ENCODE measurements around the gene EXOC6. TPM values are rescaled to one million over a fixed set of nuclear protein-coding genes. Genes with fewer than 3 reads are reported as not detected.

The EXOC6 gene
- total RNA-seq, 2 donors from 2014 or later: 12.6 to 15.2 TPM

- intact Hi-C loops (cut with DNase I): no loop called here
- DNase-seq: no peak
- peaks cover 13% of the 10 kb centered on the region for H3K4me1 ChIP-seq
These were observed 217.6 kb downstream of the EXOC6 start for GRCh38 chr10:93065675-93066543.

GRCh38 chr10:93066544-93066913 lies 218.2 kb downstream of the EXOC6 start:
- Histone ChIP-seq H3K9me3 (no peaks in the 10 kb centered on the region), H3K4me1 (peaks cover 13% of the 10 kb centered on the region), H3K27ac (no peak overlapping the region), H3K27me3 (peaks cover 85% of the 10 kb centered on the region), H3K36me3 (no peaks in the 10 kb centered on the region), H3K9ac (ENCODE audit: low read depth in 2 of 2, low read length in 2 of 2) (no peak overlapping the region), H3K4me3 (no peak overlapping the region)
- TF ChIP-seq, protein P1, sequence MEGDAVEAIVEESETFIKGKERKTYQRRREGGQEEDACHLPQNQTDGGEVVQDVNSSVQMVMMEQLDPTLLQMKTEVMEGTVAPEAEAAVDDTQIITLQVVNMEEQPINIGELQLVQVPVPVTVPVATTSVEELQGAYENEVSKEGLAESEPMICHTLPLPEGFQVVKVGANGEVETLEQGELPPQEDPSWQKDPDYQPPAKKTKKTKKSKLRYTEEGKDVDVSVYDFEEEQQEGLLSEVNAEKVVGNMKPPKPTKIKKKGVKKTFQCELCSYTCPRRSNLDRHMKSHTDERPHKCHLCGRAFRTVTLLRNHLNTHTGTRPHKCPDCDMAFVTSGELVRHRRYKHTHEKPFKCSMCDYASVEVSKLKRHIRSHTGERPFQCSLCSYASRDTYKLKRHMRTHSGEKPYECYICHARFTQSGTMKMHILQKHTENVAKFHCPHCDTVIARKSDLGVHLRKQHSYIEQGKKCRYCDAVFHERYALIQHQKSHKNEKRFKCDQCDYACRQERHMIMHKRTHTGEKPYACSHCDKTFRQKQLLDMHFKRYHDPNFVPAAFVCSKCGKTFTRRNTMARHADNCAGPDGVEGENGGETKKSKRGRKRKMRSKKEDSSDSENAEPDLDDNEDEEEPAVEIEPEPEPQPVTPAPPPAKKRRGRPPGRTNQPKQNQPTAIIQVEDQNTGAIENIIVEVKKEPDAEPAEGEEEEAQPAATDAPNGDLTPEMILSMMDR (IDR thresholded peaks at IDR 0.05): no peak
- DNase-seq: no peak
- intact Hi-C loops (cut with DNase I): no loop called here

More at GRCh38 chr10:93065675-93066543, 217.6 kb downstream of the EXOC6 start:
- Histone ChIP-seq H3K9ac (ENCODE audit: low read depth in 2 of 2, low read length in 2 of 2) (no peak overlapping the region), H3K27me3 (peaks cover 86% of the 10 kb centered on the region), H3K4me3 (no peak overlapping the region), H3K36me3 (no peaks in the 10 kb centered on the region), H3K9me3 (no peaks in the 10 kb centered on the region), H3K27ac (no peak overlapping the region)
- TF ChIP-seq, protein P1 (IDR thresholded peaks at IDR 0.05): no peak

GRCh38 chr10:93067443-93068365 lies 219.4 kb downstream of the EXOC6 start:
- Histone ChIP-seq H3K36me3 (no peaks in the 10 kb centered on the region), H3K4me3 (no peak overlapping the region), H3K4me1 (peaks cover 9% of the 10 kb centered on the region), H3K27me3 (peaks cover 88% of the 10 kb centered on the region), H3K9me3 (no peaks in the 10 kb centered on the region), H3K27ac (no peak overlapping the region), H3K9ac (ENCODE audit: low read depth in 2 of 2, low read length in 2 of 2) (no peak overlapping the region)
- TF ChIP-seq, protein P1 (IDR thresholded peaks at IDR 0.05): no peak
- no peak for DNase-seq
- intact Hi-C loops (cut with DNase I): no loop called here

GRCh38 chr10:93068411-93069244 lies 220.3 kb downstream of the EXOC6 start:
- intact Hi-C loops (cut with DNase I): no loop called here
- peaks cover 9% of the 10 kb centered on the region for H3K4me1 ChIP-seq

More at GRCh38 chr10:93068411-93069244, 220.3 kb downstream of the EXOC6 start:
- Histone ChIP-seq H3K9me3 (no peaks in the 10 kb centered on the region), H3K9ac (ENCODE audit: low read depth in 2 of 2, low read length in 2 of 2) (no peak overlapping the region), H3K4me3 (no peak overlapping the region), H3K27ac (no peak overlapping the region), H3K27me3 (peaks cover 88% of the 10 kb centered on the region), H3K36me3 (no peaks in the 10 kb centered on the region)
- TF ChIP-seq, protein P1 (IDR thresholded peaks at IDR 0.05): no peak
- DNase-seq: no peak

All from colonic mucosa (tissue), 4 donors.